Omental fat pad (tissue), 4 donors: ENCODE data around the gene MRAS. TPM values are rescaled to one million over a fixed set of nuclear protein-coding genes. Genes with fewer than 3 reads are reported as not detected.

Experiments used
- ATAC-seq: fragments of 150-250 bp; one replicate; pipeline ENCODE4 v1.9.1; 2016; ENCODE audit warnings: mild to moderate bottlenecking, moderate library complexity; ENCODE audit not compliant: low FRiP score
- DNase-seq: peaks from one replicate; pipeline ENCODE4 v3.0.0-alpha.2; 2019; ENCODE audit warnings: low spot score
- CTCF ChIP-seq, 3 donors: fragments of 450-650 bp; IDR thresholded peaks; one replicate each; pipeline ENCODE4 v1.5.1; 2016 to 2017; ENCODE audit warnings: antibody characterized with exemption in 3 of 3, mild to moderate bottlenecking in 3 of 3, moderate library complexity in 2 of 3
- total RNA-seq, 4 donors: library from RNA; depleted of rRNA; stranded (reverse); fragments of >200 nt; gene quantifications; one replicate each; pipeline ENCODE4 v1.1.0, GENCODE V29; 2016

MRAS gene
- total RNA-seq, 4 donors from 2014 or later, result 63.1 to 210 (median 106) TPM

- ATAC-seq (peak; percentile 97), DNase-seq (peak; percentile 81)
- TF ChIP-seq CTCF (IDR thresholded peaks at IDR 0.05), result peak in 1 of 3 donors; percentile 6
These were observed 19.0 kb upstream of the MRAS start, which contains the start of gene NME9 for GRCh38 chr3:138329127-138329983. TSS of gene NME9 (minus strand) at chr3:138329851. CDS start at chr3:138329335, 516 bp downstream.

GRCh38 chr3:138329984-138330293 is 18.4 kb upstream of the MRAS start:
- ATAC-seq (no peak), DNase-seq (no peak)
- no peak for TF ChIP-seq CTCF (IDR thresholded peaks at IDR 0.05)

GRCh38 chr3:138331143-138331894 is 17.1 kb upstream of the MRAS start:
- TF ChIP-seq CTCF (IDR thresholded peaks at IDR 0.05), result no peak
- no peak for DNase-seq
- no peak for ATAC-seq

GRCh38 chr3:138332472-138333073 is 15.8 kb upstream of the MRAS start:
- ATAC-seq (no peak), DNase-seq (no peak)
- TF ChIP-seq CTCF (IDR thresholded peaks at IDR 0.05), result no peak

- DNase-seq, result no peak
- no peak for ATAC-seq
- TF ChIP-seq CTCF (IDR thresholded peaks at IDR 0.05), result no peak
These were observed 13.8 kb upstream of the MRAS start for GRCh38 chr3:138334608-138335007.

- no peak for TF ChIP-seq CTCF (IDR thresholded peaks at IDR 0.05)
- DNase-seq (no peak), ATAC-seq (no peak)
These were observed 11.9 kb upstream of the MRAS start for GRCh38 chr3:138336454-138336999.
